ENCODE results near the gene STUM.

Gene STUM

GRCh38 chr1:226624526-226624925 is 76.0 kb downstream of the STUM start:
- no peak for DNase-seq (ENCODE audit: extremely low read depth in 1 of 2, low read depth in 1 of 2)

- no peak for DNase-seq (ENCODE audit: extremely low read depth in 1 of 2, low read depth in 1 of 2)
These were observed 76.8 kb downstream of the STUM start for GRCh38 chr1:226625326-226625725.

GRCh38 chr1:226625832-226626576 is 77.4 kb downstream of the STUM start:
- DNase-seq (ENCODE audit: extremely low read depth in 1 of 2, low read depth in 1 of 2) = no peak

GRCh38 chr1:226626577-226626956 is 78.0 kb downstream of the STUM start:
- peak; percentile 40 to 63 for DNase-seq (ENCODE audit: extremely low read depth in 1 of 2, low read depth in 1 of 2)

GRCh38 chr1:226627050-226627755 is 78.6 kb downstream of the STUM start:
- DNase-seq (ENCODE audit: extremely low read depth in 1 of 2, low read depth in 1 of 2) = no peak

GRCh38 chr1:226627924-226628611 is 79.5 kb downstream of the STUM start:
- DNase-seq (ENCODE audit: extremely low read depth in 1 of 2, low read depth in 1 of 2) = no peak

GRCh38 chr1:226628612-226629155 is 80.1 kb downstream of the STUM start:
- no peak for DNase-seq (ENCODE audit: extremely low read depth in 1 of 2, low read depth in 1 of 2)

DNA sequence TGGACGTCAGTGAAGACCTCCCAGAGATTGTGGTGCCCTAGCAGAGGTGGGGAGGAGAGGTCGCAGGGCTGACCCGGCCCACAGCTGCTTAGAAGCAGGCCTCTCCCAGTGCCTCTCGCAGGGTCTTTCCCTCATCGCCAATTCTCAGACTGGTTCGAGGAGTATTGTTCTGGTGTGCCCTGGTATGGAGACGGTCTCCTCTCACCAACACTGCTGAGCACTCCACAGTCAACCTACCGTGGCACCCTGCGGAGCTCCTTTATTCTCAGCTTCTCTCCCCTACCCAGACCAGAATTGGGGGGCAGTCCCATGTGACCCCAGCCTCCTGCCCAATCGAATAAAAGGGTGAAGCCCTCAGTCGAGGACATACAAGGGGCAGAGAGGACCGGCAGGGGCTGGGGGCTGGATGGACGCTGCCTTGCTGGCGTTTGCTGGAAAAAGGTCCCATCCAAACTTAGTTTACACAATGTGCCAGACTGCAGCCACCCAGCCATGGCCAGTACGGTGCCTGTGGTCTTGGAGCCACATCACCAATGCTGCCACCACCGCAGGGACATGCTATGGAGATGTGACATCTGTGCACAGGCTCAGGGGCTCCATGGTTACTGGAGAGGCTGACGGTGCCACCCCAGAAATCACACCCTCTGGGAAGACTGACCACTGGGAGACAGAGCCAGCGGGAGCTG is 80.8 kb downstream of the STUM start:
- DNase-seq (ENCODE audit: extremely low read depth in 1 of 2, low read depth in 1 of 2) = no peak

GRCh38 chr1:226629896-226630550 is 81.5 kb downstream of the STUM start:
- no peak for DNase-seq (ENCODE audit: extremely low read depth in 1 of 2, low read depth in 1 of 2)

- no peak for DNase-seq (ENCODE audit: extremely low read depth in 1 of 2, low read depth in 1 of 2)
These were observed 82.0 kb downstream of the STUM start for GRCh38 chr1:226630592-226630991.

DNA sequence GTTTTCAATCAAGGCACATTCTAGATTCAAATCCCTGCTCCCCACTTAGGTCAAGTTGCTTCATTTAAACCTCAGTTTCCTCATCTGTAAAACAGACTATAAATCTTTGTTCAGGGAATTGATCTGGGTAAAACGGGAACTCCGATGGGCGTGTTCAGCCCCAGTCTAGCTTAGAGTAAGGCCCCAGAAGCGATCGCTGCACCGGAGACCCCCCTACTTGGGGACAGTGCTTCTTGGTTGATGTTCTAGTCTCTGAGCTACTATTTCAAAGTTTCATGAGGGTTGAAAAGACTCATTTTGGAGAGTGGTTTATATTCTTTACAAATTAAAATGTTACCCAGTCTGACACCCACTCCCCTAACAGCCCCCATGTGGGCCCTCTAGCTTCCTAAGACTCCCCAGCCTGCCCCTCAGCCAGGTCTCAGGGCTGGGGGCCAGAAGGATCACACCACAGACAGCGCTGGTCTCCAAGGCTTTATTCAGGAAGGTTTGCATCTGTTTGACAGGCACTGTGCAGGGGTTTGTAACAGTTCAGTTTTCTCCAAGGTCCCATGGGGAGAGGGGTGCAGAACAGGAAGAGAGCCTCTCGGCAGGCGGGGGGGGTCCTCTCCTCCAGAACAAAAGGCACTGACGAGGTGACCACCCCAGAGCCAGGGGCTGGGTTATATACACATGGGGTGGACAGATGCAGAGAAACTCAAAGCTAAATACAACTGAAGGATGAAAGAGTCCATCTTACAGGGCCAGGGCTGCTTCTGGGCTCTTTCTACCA is 82.9 kb downstream of the STUM start:
- DNase-seq (ENCODE audit: extremely low read depth in 1 of 2, low read depth in 1 of 2) = no peak

GRCh38 chr1:226632169-226632879 is 83.8 kb downstream of the STUM start:
- no peak for DNase-seq (ENCODE audit: extremely low read depth in 1 of 2, low read depth in 1 of 2)

DNA sequence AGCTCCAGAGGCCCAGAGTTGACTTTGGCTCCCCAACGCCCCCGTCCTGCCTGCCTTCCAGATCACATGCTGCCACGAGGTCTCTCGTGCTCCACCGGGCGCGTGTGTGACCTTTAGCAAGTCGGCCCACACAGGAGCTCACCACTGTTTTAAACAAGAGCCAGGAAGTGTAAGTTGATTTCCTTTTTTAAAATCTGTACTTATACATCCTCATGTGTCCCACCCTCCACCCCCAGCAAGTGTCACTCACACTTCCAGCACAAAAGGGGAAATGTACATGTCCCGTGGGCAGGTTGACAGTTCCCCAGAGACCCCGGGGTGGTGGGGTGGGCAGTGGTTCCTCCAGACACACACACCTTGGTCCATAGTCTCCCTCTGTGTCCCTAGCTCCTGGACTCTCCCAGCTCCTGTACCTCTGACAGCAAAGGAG is 84.4 kb downstream of the STUM start:
- DNase-seq (ENCODE audit: extremely low read depth in 1 of 2, low read depth in 1 of 2) = no peak

DNA sequence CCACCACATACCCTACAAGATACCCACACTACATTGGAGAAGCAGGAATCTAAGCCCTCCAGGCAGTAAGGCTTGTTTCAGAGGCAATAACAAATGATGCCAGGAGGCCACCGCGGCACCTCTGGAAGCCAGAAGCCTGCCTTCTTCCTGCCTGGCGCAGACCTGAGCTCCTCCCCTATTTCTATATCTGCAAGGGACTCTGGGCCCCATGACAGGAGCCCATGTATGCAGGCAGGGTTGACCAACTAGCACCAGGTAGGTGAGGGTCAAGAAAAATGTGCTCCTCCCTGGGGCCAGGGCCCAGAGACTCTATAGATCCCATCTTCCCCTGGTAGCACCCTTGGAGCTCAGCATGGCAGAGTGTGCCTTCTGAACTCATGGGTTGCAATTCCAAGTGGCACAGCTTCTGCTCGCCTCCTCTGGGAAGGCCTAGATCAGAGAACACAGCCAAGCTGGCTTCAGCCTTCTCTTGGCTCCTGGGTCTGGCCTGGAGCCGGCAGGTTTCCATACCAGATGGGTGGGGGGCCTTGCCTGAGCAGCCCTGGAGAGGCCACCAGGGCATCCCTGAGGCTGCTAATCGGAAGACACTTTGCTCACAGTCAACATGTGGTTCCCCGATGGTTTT is 85.1 kb downstream of the STUM start:
- DNase-seq (ENCODE audit: extremely low read depth in 1 of 2, low read depth in 1 of 2) = no peak

DNA sequence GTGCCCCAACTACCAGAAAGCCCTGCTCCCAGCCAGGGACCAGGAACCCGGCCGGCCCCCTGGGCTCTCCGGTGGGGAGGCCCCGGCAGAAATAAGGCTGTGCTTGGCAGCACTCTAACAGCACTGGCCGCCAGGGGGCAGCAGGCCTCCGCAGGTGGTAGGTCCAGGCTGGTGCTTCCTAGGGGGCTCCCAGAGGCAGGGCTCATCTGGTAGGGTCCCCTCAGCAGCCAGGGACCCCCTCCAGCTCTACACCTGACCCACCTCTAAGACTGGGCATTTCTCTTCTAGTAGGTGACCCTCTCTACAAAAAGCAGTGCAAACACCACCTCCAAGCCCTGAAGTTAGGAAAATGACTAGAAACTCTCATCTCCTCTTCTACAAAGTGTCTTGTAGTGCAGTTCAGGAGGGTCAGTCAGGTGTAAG is 85.6 kb downstream of the STUM start:
- peak; percentile 60 to 75 for DNase-seq (ENCODE audit: extremely low read depth in 1 of 2, low read depth in 1 of 2)

DNA sequence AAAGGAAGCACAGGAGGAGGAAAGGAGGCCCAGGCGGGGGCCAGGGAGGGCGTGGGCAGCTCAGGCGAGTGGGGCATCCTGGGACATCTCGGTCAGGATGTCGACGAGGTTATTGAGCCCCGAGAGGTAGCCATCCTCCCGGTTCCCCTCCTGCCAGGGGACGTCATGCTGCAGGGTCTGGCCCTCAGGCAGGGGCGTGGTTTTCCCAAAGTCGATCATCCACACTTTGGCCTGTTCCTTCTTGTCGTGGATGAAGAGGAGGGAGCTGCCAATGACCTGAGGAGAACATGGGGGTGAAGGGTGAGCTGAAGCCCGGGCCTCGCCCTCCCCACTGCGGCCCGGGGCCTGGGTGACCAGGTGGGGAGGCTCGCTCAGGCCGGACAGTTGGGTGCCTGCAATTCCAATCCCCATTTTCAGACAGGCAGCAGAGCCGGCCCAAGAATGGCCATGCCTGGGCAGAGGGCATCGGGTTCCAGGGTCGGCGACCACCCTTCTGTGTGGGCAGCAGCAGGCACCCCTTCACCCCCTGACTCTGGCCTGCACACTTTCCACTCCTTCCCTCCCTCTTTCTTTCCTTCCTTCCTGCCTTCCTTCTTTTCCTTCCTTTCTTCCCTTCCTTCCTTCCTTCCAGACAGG is 86.2 kb downstream of the STUM start:
- DNase-seq (ENCODE audit: extremely low read depth in 1 of 2, low read depth in 1 of 2) = no peak

- peak in 1 of 2 donors; percentile 24 for DNase-seq (ENCODE audit: extremely low read depth in 1 of 2, low read depth in 1 of 2)
These were observed 86.9 kb downstream of the STUM start for GRCh38 chr1:226635456-226635941.

DNA sequence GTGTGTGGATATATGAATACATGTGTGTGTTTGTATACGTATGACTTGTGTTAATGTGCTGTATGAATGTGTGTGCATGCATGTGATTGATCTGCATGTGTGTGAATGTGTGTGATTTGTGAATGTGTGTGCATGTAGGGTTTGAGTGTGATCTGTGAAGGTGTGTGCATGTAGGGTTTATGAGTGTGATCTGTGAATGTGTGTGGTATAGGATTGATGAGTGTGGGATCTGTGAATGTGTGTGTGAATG is 88.2 kb downstream of the STUM start:
- no peak for DNase-seq (ENCODE audit: extremely low read depth in 1 of 2, low read depth in 1 of 2)

Data from activated CD8-positive, alpha-beta memory T cell treated with anti-CD3 and anti-CD28 coated beads for 1 hour (primary cell).